GM12872 (cell line): ENCODE results near the gene TIPRL.

ENCODE experiments used
- TF ChIP-seq, protein P1 (sequence below): IDR thresholded peaks from 3 replicates; pipeline ENCODE4 v1.5.1; 2011; ENCODE audit warnings: low read depth, mild to moderate bottlenecking, low read length, moderate library complexity; ENCODE audit not compliant: insufficient read depth

Gene TIPRL

DNA sequence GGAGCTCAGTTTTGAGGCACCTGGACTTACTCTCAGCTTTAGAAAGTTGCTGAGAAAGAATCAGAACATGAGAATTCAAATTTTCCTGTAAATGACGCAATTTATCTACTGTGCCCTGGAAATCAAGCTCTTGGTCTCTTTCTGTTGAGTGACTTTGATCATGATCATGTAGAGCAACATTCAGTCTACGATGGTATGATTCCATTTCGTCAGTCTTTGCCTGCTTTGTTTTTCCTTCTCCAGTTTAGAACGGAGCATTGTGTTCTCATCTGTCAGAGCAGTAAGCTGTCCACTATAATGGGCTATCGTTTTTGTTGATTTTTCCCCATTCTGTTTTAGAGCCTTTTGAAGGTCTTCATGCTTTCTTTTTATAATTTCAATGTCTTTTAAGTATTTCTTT lies 67.7 kb downstream of the TIPRL start:
- TF ChIP-seq, protein P1, sequence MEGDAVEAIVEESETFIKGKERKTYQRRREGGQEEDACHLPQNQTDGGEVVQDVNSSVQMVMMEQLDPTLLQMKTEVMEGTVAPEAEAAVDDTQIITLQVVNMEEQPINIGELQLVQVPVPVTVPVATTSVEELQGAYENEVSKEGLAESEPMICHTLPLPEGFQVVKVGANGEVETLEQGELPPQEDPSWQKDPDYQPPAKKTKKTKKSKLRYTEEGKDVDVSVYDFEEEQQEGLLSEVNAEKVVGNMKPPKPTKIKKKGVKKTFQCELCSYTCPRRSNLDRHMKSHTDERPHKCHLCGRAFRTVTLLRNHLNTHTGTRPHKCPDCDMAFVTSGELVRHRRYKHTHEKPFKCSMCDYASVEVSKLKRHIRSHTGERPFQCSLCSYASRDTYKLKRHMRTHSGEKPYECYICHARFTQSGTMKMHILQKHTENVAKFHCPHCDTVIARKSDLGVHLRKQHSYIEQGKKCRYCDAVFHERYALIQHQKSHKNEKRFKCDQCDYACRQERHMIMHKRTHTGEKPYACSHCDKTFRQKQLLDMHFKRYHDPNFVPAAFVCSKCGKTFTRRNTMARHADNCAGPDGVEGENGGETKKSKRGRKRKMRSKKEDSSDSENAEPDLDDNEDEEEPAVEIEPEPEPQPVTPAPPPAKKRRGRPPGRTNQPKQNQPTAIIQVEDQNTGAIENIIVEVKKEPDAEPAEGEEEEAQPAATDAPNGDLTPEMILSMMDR, result no peak
